Mammary epithelial cell (primary cell): ENCODE results near the gene EPHB6.

Experiments used
- EZH2 ChIP-seq: IDR thresholded peaks from 2 replicates; pipeline ENCODE4 v1.6.1; 2012; ENCODE audit warnings: low read length, inconsistent platforms, borderline replicate concordance
- TF ChIP-seq, protein P1 (sequence below), 2 donors: IDR thresholded peaks in 1 of 2; conservative IDR thresholded peaks in 1 of 2; 2 replicates each; pipeline ENCODE4 v1.5.1; 2011 to 2012; ENCODE audit warnings: inconsistent platforms in 2 of 2, low read length in 2 of 2, mild to moderate bottlenecking in 2 of 2, control low read depth in 1 of 2, low read depth in 1 of 2; ENCODE audit not compliant: insufficient read depth in 1 of 2; ENCODE audit errors: extremely low read depth in 1 of 2

DNA sequence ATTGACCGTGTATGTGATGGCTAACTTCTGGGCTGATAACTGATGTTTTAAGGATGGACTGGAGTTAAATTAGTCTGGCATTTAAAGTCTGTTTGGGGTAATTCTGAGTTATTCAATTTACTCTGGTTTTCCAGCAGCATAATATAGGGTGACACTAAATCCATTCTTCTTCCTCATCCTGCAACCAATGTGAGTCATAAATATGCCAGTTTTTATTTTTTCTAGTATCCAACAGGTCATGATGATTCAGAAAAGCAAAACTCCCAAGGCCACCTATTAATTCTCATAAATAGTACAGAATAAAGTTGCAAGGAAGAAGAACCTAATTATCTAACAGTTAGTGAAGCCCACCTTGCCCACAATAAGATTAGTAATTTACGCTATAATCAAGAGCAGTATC, 7.5 kb upstream of the EPHB6 start:
- TF ChIP-seq, protein P1, sequence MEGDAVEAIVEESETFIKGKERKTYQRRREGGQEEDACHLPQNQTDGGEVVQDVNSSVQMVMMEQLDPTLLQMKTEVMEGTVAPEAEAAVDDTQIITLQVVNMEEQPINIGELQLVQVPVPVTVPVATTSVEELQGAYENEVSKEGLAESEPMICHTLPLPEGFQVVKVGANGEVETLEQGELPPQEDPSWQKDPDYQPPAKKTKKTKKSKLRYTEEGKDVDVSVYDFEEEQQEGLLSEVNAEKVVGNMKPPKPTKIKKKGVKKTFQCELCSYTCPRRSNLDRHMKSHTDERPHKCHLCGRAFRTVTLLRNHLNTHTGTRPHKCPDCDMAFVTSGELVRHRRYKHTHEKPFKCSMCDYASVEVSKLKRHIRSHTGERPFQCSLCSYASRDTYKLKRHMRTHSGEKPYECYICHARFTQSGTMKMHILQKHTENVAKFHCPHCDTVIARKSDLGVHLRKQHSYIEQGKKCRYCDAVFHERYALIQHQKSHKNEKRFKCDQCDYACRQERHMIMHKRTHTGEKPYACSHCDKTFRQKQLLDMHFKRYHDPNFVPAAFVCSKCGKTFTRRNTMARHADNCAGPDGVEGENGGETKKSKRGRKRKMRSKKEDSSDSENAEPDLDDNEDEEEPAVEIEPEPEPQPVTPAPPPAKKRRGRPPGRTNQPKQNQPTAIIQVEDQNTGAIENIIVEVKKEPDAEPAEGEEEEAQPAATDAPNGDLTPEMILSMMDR (conservative IDR thresholded peaks at IDR 0.05 in 1 of 2, IDR thresholded peaks at IDR 0.05 in 1 of 2; ENCODE audit: extremely low read depth in 1 of 2, insufficient read depth in 1 of 2, low read depth in 1 of 2, low read length in 2 of 2), result no peak
- no peak for TF ChIP-seq EZH2
